ENCODE results near the gene SHCBP1L. TPM values are rescaled to one million over a fixed set of nuclear protein-coding genes. Genes with fewer than 3 reads are reported as not detected.
A peak's percentile ranks its signal among the peaks of the same experiment; 100 is the strongest.

Gene SHCBP1L
- total RNA-seq, 2 donors from 2014 or later, result not detected

DNA sequence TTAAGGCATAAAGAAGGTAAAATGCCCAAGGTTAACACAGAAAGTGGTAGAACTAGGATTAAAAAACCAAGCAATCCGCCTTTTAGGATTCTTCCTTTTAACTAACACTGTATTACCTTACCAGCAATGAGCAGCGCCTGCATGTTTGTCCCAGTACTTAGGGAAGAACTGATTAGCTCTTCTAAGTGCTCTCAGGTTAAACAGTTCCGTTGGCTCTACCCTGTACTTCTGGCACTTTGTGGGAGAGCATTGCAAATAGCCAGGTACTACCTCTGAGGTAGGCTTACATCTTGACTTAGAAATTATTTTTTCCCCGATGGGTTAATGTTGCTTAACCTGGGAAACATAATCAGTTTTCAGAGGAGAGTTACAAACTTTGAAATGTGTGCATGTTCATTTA lies 92.3 kb downstream of the SHCBP1L start:
- no peak overlapping the region for H3K9ac ChIP-seq (ENCODE audit: extremely low read depth, low read length, poor library complexity, severe bottlenecking)
- H3K27me3 ChIP-seq (ENCODE audit: control insufficient read depth, insufficient read depth, low read length, poor library complexity, severe bottlenecking), result no peaks in the 10 kb centered on the region
- H3K4me3 Mint-ChIP-seq, result no peak overlapping the region
- no peak for TF ChIP-seq CTCF (conservative IDR thresholded peaks at IDR 0.05)
- 94 to 100% methylated on average over 3 to 4 of the region's 4 CpGs for WGBS, 2 experiments (ENCODE audit: insufficient coverage in 1 of 2, insufficient read length in 1 of 2)
- H3K4me1 Mint-ChIP-seq, result no peaks in the 10 kb centered on the region
- no peak for DNase-seq
- no peaks in the 10 kb centered on the region for H3K27me3 Mint-ChIP-seq (ENCODE audit: insufficient read depth)
- no peak overlapping the region for H3K4me3 ChIP-seq (ENCODE audit: low read length)
- peaks cover 99% of the 10 kb centered on the region for H3K36me3 ChIP-seq (ENCODE audit: control insufficient read depth, insufficient read depth, low read length)
- H3K36me3 Mint-ChIP-seq (ENCODE audit: low read depth), result peaks cover 90% of the 10 kb centered on the region
- no peaks in the 10 kb centered on the region for H3K9me3 Mint-ChIP-seq
- H3K9me3 ChIP-seq (ENCODE audit: control insufficient read depth, low read length), result no peaks in the 10 kb centered on the region
- peak overlapping the region; percentile 50 for H3K27ac Mint-ChIP-seq
- H3K4me1 ChIP-seq (ENCODE audit: control insufficient read depth, insufficient read depth, low read length), result no peaks in the 10 kb centered on the region
- H3K27ac ChIP-seq (ENCODE audit: low read depth, low read length), result no peak overlapping the region

- DNase-seq, result no peak
- 94% methylated on average over 3 of the region's 3 CpGs; no CpG with 5 or more reads in 1 of the 2 experiments for WGBS, 2 experiments (ENCODE audit: insufficient coverage in 1 of 2, insufficient read length in 1 of 2)
- H3K36me3 Mint-ChIP-seq (ENCODE audit: low read depth), result peaks cover 95% of the 10 kb centered on the region
Observed at GRCh38 chr1:182857212-182857611, 95.8 kb downstream of the SHCBP1L start.

GRCh38 chr1:182855911-182856310 lies 97.1 kb downstream of the SHCBP1L start:
- Mint-ChIP-seq H3K27ac (peak overlapping the region; percentile 82), H3K36me3 (ENCODE audit: low read depth) (peaks cover 94% of the 10 kb centered on the region), H3K9me3 (no peaks in the 10 kb centered on the region), H3K4me3 (no peak overlapping the region), H3K27me3 (ENCODE audit: insufficient read depth) (no peaks in the 10 kb centered on the region), H3K4me1 (peaks cover 3% of the 10 kb centered on the region)
- TF ChIP-seq CTCF (conservative IDR thresholded peaks at IDR 0.05), result no peak
- no peak overlapping the region for H3K4me3 ChIP-seq (ENCODE audit: low read length)
- H3K27me3 ChIP-seq (ENCODE audit: control insufficient read depth, insufficient read depth, low read length, poor library complexity, severe bottlenecking), result no peaks in the 10 kb centered on the region
- WGBS, 2 experiments (ENCODE audit: insufficient coverage in 1 of 2, insufficient read length in 1 of 2), result 84 to 98% methylated on average over 3 of the region's 4 CpGs
- H3K27ac ChIP-seq (ENCODE audit: low read depth, low read length), result no peak overlapping the region
- H3K36me3 ChIP-seq (ENCODE audit: control insufficient read depth, insufficient read depth, low read length), result peaks cover 100% of the 10 kb centered on the region
- DNase-seq, result no peak
- no peaks in the 10 kb centered on the region for H3K9me3 ChIP-seq (ENCODE audit: control insufficient read depth, low read length)
- H3K9ac ChIP-seq (ENCODE audit: extremely low read depth, low read length, poor library complexity, severe bottlenecking), result no peak overlapping the region
- H3K4me1 ChIP-seq (ENCODE audit: control insufficient read depth, insufficient read depth, low read length), result peaks cover 18% of the 10 kb centered on the region

More at GRCh38 chr1:182857212-182857611, 95.8 kb downstream of the SHCBP1L start:
- peaks cover 99% of the 10 kb centered on the region for H3K36me3 ChIP-seq (ENCODE audit: control insufficient read depth, insufficient read depth, low read length)
- no peak for TF ChIP-seq CTCF (conservative IDR thresholded peaks at IDR 0.05)
- H3K27ac ChIP-seq (ENCODE audit: low read depth, low read length), result no peak overlapping the region
- H3K4me3 Mint-ChIP-seq, result no peak overlapping the region
- H3K4me1 ChIP-seq (ENCODE audit: control insufficient read depth, insufficient read depth, low read length), result peaks cover 18% of the 10 kb centered on the region
- no peak overlapping the region for H3K4me3 ChIP-seq (ENCODE audit: low read length)
- peaks cover 3% of the 10 kb centered on the region for H3K4me1 Mint-ChIP-seq
- no peaks in the 10 kb centered on the region for H3K27me3 Mint-ChIP-seq (ENCODE audit: insufficient read depth)
- H3K9me3 Mint-ChIP-seq, result no peaks in the 10 kb centered on the region
- H3K9ac ChIP-seq (ENCODE audit: extremely low read depth, low read length, poor library complexity, severe bottlenecking), result no peak overlapping the region
- H3K27ac Mint-ChIP-seq, result no peak overlapping the region
- H3K27me3 ChIP-seq (ENCODE audit: control insufficient read depth, insufficient read depth, low read length, poor library complexity, severe bottlenecking), result no peaks in the 10 kb centered on the region
- H3K9me3 ChIP-seq (ENCODE audit: control insufficient read depth, low read length), result no peaks in the 10 kb centered on the region
